ENCODE measurements around the gene MUC20. TPM values are rescaled to one million over a fixed set of nuclear protein-coding genes. Genes with fewer than 3 reads are reported as not detected.
"Not testable (repeated sequence)": the region's sequence is repeated elsewhere in the genome, so short reads cannot be mapped to it uniquely, and the experiment has no call there.

Gene MUC20
- total RNA-seq, 1 donor from 2014 or later: 42.1 TPM

DNA sequence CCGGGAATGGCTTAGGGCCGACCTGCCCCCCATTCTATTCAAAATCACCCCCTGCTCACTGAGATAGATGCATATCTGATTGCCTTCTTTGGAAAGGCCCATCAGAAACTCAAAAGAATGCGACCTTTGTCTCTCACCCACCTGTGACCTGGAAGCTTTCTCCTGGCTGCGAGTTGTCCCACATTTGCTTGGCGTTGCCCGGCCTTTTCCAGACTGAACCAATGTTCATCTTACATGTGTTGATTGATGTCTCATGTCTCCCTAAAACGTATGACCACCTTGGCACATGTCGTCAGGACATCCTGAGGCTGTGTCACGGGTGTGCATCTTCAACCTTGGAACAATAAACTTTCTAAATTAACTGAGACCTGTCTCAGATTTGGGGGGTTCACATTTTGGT is 3.4 kb upstream of the MUC20 start:
- no peak overlapping the region for H3K4me3 ChIP-seq (ENCODE audit: low read depth, low read length)
- H3K36me3 ChIP-seq (ENCODE audit: control insufficient read depth, insufficient read depth, low read length): no peaks in the 10 kb centered on the region
- TF ChIP-seq, protein P1, sequence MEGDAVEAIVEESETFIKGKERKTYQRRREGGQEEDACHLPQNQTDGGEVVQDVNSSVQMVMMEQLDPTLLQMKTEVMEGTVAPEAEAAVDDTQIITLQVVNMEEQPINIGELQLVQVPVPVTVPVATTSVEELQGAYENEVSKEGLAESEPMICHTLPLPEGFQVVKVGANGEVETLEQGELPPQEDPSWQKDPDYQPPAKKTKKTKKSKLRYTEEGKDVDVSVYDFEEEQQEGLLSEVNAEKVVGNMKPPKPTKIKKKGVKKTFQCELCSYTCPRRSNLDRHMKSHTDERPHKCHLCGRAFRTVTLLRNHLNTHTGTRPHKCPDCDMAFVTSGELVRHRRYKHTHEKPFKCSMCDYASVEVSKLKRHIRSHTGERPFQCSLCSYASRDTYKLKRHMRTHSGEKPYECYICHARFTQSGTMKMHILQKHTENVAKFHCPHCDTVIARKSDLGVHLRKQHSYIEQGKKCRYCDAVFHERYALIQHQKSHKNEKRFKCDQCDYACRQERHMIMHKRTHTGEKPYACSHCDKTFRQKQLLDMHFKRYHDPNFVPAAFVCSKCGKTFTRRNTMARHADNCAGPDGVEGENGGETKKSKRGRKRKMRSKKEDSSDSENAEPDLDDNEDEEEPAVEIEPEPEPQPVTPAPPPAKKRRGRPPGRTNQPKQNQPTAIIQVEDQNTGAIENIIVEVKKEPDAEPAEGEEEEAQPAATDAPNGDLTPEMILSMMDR (IDR thresholded peaks at IDR 0.05; ENCODE audit: insufficient read depth, low read length, poor library complexity, severe bottlenecking): no peak
- H3K27me3 ChIP-seq (ENCODE audit: control insufficient read depth, insufficient read depth, low read length): no peaks in the 10 kb centered on the region
- DNase-seq (ENCODE audit: low read depth): no peak

DNA sequence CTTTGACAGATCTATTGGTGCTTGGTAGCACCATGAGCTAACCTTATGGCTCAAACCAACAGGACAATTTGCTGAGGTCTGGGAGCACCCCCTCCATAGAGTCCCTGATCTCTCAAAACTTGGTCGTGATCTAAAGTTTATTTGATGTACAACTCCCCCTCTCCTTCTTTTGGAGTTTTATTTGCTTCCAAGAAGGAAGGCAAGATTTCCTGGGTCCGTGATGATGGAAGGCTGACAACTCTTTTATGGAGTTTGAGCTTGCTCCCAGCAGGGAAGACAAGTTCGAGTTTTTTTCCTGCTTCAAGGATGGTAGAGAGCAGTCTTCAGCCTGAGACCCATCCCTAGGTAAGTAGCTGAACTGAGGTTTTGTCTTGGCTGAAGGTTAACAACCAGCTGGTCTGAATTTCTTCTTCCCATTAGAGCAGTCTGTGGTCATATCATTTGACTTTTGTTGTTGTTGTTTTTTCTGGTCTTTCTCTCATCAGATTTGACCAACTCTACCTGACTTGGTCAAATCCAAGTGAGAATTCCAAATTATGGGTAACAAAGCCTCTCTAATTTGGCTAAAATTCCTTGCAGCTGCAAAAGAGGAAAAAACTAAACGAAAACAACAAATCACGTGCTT is 2.8 kb upstream of the MUC20 start:
- Histone ChIP-seq H3K36me3 (ENCODE audit: control insufficient read depth, insufficient read depth, low read length) (no peaks in the 10 kb centered on the region), H3K27me3 (ENCODE audit: control insufficient read depth, insufficient read depth, low read length) (no peaks in the 10 kb centered on the region), H3K4me3 (ENCODE audit: low read depth, low read length) (no peak overlapping the region)
- TF ChIP-seq, protein P1 (IDR thresholded peaks at IDR 0.05; ENCODE audit: insufficient read depth, low read length, poor library complexity, severe bottlenecking): no peak
- DNase-seq (ENCODE audit: low read depth): no peak

DNA sequence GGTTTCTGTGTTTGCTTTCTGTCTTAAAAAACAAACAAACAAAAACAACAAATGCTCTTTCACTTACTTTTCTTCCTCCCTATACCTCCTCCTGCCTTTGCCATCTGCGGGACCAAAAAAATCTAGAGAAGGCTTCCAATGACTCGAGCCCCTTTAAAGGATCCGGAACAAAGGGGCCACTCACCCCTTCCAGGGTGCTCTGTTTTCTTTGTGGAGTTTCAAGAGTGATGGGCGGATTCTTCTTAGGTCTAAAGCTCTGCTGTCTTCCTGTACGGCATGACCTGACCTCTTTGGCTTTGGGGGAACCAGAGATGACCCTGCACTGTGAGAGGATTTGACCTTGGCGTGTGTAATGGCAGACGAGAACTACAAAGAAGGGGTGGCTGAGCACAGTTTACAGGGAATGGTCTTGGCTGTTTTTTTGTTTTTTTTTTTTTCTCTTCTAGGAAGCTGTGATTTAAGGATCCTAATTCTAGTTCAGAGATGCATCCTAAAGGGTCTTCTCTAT is 2.2 kb upstream of the MUC20 start:
- Histone ChIP-seq H3K4me3 (ENCODE audit: low read depth, low read length) (no peak overlapping the region), H3K36me3 (ENCODE audit: control insufficient read depth, insufficient read depth, low read length) (no peaks in the 10 kb centered on the region), H3K27me3 (ENCODE audit: control insufficient read depth, insufficient read depth, low read length) (no peaks in the 10 kb centered on the region)
- TF ChIP-seq, protein P1 (IDR thresholded peaks at IDR 0.05; ENCODE audit: insufficient read depth, low read length, poor library complexity, severe bottlenecking): no peak
- no peak for DNase-seq (ENCODE audit: low read depth)

DNA sequence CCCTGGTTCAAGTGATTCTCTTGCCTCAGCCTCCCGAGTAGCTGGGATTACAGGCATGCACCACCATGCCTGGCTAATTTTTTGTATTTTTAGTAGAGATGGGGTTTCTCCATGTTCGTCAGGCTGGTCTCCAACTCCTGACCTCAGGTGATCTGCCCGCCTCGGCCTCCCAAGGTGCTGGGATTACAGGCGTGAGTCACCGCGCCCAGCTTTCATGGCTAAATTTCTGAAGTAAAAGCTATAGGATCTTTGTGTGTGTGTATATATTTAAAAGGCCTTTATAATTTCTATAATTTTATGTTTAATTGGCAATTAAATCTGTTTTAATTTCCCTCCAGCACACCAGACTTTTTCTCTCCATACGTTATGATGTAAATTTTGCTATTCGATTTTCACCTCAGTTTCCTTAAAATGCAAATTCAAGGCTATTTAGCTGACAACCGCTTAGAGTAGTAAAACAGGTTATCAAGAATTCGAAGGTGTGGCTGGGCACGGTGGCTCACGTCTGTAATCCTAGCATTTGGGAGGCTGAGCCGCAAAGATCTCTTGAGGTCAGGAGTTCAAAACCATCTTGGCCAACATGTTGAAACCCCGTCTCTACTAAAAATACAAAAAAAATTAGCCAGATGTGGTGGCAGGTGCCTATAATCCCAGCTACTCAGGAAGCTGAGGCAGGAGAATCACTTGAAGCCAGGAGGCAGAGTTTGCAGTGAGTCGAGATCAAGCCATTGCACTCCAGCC is 1.1 kb upstream of the MUC20 start:
- not testable (repeated sequence) for H3K36me3 ChIP-seq (ENCODE audit: control insufficient read depth, insufficient read depth, low read length); H3K27me3 ChIP-seq (ENCODE audit: control insufficient read depth, insufficient read depth, low read length); H3K4me3 ChIP-seq (ENCODE audit: low read depth, low read length); DNase-seq (ENCODE audit: low read depth)

DNA sequence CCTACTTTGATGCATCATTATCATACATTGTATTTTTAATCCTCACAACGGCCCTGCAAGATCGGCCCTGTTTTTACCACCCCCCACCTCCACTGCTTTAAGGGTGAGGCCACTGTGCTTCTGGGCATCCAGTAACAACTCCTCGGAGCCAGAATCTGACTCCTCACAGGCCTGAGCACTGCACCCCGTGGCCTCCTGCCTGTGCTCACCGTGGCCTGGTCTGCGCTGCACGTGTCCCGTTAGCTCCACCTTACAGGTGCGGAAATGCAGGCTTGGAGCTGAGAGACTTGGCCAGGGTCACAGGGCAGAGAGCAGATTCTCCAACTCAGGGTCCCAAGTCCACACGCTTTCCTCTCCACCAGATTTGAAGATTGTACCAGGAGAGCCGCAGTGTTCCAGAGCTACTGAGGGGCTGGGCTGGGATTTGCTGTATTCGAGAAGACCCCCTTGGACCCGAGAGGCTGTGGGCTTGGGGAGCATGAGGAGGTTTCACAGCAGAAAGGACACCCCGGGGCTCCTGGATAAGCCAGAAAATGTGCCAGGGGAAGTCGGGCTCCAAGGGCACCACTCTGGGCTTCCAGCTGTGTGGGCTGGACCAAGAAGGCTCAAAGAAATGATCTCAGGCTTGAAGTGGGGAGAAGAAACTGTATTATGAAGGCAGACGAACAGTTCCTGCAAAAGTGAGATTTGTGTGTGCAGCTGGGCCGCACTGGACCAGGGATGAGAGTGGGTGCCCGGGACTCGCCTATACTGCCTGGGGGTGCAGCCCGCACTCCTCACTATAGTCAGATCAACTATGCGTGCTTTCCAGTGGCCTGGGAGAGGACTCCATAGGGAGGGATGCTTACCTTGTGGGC is 1.6 kb downstream of the MUC20 start:
- H3K4me3 ChIP-seq (ENCODE audit: low read depth, low read length); H3K36me3 ChIP-seq (ENCODE audit: control insufficient read depth, insufficient read depth, low read length); H3K27me3 ChIP-seq (ENCODE audit: control insufficient read depth, insufficient read depth, low read length); DNase-seq (ENCODE audit: low read depth): not testable (repeated sequence)

DNA sequence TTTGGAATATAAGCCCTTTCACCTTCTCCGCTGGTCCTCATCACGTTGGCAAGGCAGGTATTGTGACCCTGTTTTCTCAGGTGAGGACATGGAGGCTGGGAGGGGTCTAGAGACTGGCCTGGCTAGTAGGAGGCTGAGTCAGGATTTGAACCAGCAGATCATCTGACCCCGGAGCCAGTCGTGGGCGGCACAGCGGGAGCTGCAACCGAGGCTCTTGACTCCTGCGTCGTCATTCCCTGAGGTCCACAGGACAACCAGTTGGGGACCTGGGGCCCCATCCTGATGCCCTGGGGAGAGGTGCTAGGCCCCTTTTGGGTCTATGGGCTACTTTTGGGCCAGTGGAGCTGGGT is 2.2 kb downstream of the MUC20 start:
- not testable (repeated sequence) for H3K27me3 ChIP-seq (ENCODE audit: control insufficient read depth, insufficient read depth, low read length); DNase-seq (ENCODE audit: low read depth); H3K4me3 ChIP-seq (ENCODE audit: low read depth, low read length); H3K36me3 ChIP-seq (ENCODE audit: control insufficient read depth, insufficient read depth, low read length)

DNA sequence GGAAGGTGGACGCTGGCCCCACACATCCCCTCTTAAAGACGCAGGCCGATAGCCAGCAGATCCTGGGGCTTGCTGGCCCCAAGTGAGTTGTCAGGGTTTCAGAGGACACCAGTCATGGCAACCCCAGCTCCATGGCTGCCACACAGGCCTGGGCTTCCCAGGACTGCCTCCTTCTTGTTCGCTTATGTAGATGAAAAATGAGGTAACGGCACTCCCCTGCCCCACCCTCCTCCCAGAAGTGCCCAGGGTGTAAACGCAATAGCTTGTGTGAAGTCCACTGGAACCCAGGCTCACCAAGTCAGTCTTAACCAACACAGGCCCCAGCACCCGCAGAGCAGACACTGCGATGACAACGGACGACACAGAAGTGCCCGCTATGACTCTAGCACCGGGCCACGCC is 3.6 kb downstream of the MUC20 start:
- not testable (repeated sequence) for H3K4me3 ChIP-seq (ENCODE audit: low read depth, low read length); H3K27me3 ChIP-seq (ENCODE audit: control insufficient read depth, insufficient read depth, low read length); DNase-seq (ENCODE audit: low read depth); H3K36me3 ChIP-seq (ENCODE audit: control insufficient read depth, insufficient read depth, low read length)

DNA sequence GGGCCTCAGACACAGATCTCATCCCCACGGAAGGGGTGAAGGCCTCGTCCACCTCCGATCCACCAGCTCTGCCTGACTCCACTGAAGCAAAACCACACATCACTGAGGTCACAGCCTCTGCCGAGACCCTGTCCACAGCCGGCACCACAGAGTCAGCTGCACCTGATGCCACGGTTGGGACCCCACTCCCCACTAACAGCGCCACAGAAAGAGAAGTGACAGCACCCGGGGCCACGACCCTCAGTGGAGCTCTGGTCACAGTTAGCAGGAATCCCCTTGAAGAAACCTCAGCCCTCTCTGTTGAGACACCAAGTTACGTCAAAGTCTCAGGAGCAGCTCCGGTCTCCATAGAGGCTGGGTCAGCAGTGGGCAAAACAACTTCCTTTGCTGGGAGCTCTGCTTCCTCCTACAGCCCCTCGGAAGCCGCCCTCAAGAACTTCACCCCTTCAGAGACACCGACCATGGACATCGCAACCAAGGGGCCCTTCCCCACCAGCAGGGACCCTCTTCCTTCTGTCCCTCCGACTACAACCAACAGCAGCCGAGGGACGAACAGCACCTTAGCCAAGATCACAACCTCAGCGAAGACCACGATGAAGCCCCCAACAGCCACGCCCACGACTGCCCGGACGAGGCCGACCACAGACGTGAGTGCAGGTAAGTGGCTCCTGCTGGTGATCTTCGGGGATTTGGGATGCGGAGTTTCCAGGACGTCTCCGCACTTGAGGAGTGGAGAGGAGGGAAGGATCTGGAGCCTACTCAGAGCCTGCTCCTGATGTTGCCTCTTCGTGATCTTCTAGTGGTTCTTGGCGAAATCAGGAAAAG is 5.3 kb downstream of the MUC20 start:
- not testable (repeated sequence) for H3K4me3 ChIP-seq (ENCODE audit: low read depth, low read length); H3K36me3 ChIP-seq (ENCODE audit: control insufficient read depth, insufficient read depth, low read length); DNase-seq (ENCODE audit: low read depth); H3K27me3 ChIP-seq (ENCODE audit: control insufficient read depth, insufficient read depth, low read length)
